K562 (cell line): Measurements from ENCODE around the gene TMEM50B. TPM values are rescaled to one million over a fixed set of nuclear protein-coding genes. Genes with fewer than 3 reads are reported as not detected.

Experiments used
- ATAC-seq: fragments of 200-7000 bp; cut with Tn5 transposase; 3 replicates; pipeline ENCODE4 v1.9.1; 2020; ENCODE audit warnings: moderate library complexity
- BruUV-seq: library from RNA; stranded (reverse); fragments of 400-500 nt; replicated peaks from 2 replicates; lab custom pipeline; 2021; lab: Mats Ljungman, UMichigan
- CTCF ChIA-PET: fragments of 300-600 bp; formaldehyde crosslinking; extraction: SDS; loops from one replicate; lab custom pipeline; 2021; ENCODE audit warnings: low intra/inter-chr PET ratio; lab: Yijun Ruan, JAX
- POLR2A ChIA-PET: fragments of 300-600, 350-650 bp; sonication (Branson Sonifier 250); formaldehyde crosslinking; extraction: SDS; loops from one replicate; lab custom pipeline; 2021; ENCODE audit warnings: antibody characterized with exemption, inconsistent platforms; lab: Yijun Ruan, JAX
- DNase-seq, 4 experiments: peaks; one replicate each; pipeline versions ENCODE4 v3.0.0 to v3.0.0-alpha.2; 2011 to 2018; ENCODE audit warnings: low spot score in 3 of 4, mixed read lengths in 3 of 4; ENCODE audit errors: extremely low read depth in 1 of 4
- FAIRE-seq: peaks from 2 replicates; lab custom pipeline; 2011; peaks lifted over from hg19 to GRCh38; lab: Jason Lieb, UNC
- H2AFZ ChIP-seq: 2 replicates; pipeline ENCODE4 v1.6.0; 2011; ENCODE audit warnings: low read depth, low read length, control low read depth, inconsistent platforms
- H3K27ac ChIP-seq: fragments of 200-600 bp; 3 replicates; pipeline ENCODE4 v1.8.0; 2011; ENCODE audit warnings: low read depth, mild to moderate bottlenecking, control low read depth, inconsistent platforms, low read length, moderate library complexity, mixed read lengths; ENCODE audit errors: extremely low read depth
- H3K27me3 ChIP-seq, 2 experiments: fragments of 300-600 bp in 1 of 2; 2 replicates in 1 of 2; 3 replicates in 1 of 2; pipeline versions ENCODE4 v1.6.0 to v1.8.0; 2011; ENCODE audit warnings: inconsistent platforms in 2 of 2, low read length in 2 of 2, mild to moderate bottlenecking in 1 of 2, mixed read lengths in 1 of 2, moderate library complexity in 1 of 2; ENCODE audit not compliant: control insufficient read depth in 2 of 2, insufficient read depth in 2 of 2
- H3K36me3 ChIP-seq: fragments of 300-600 bp; 3 replicates; pipeline ENCODE4 v1.8.0; 2011; ENCODE audit warnings: mild to moderate bottlenecking, low read length, inconsistent platforms; ENCODE audit not compliant: control insufficient read depth, insufficient read depth
- H3K4me1 ChIP-seq, 2 experiments: fragments of 200-600 bp in 1 of 2; replicated peaks in 1 of 2; 2 replicates in 1 of 2; 3 replicates in 1 of 2; pipeline versions ENCODE4 v1.5.1 to v1.8.0; 2011; ENCODE audit warnings: inconsistent platforms in 2 of 2, low read length in 2 of 2, mild to moderate bottlenecking in 1 of 2, mixed read lengths in 1 of 2, moderate library complexity in 1 of 2; ENCODE audit not compliant: control insufficient read depth in 2 of 2, insufficient read depth in 2 of 2
- H3K4me2 ChIP-seq: 2 replicates; pipeline ENCODE4 v1.6.1; 2011; ENCODE audit warnings: low read length, control low read depth, inconsistent platforms, mixed read lengths; ENCODE audit not compliant: insufficient read depth
- H3K4me3 ChIP-seq: fragments of 200-600 bp; sonication (generic), shearing (Covaris generic); 2 replicates; pipeline ENCODE4 v1.5.1; 2016; ENCODE audit warnings: control low read depth, inconsistent platforms
- H3K79me2 ChIP-seq: fragments of 200-600 bp; 3 replicates; pipeline ENCODE4 v1.8.0; 2011; ENCODE audit warnings: low read length, inconsistent platforms; ENCODE audit not compliant: control insufficient read depth, insufficient read depth
- H3K9ac ChIP-seq, 2 experiments: 2 replicates each; pipeline versions ENCODE4 v1.6.0 to v1.6.1; 2011; ENCODE audit warnings: low read depth in 2 of 2, low read length in 2 of 2, control low read depth in 1 of 2, inconsistent platforms in 1 of 2, mild to moderate bottlenecking in 1 of 2, mixed read lengths in 1 of 2; ENCODE audit not compliant: insufficient read depth in 1 of 2
- H3K9me1 ChIP-seq: one replicate; pipeline ENCODE4 v1.6.0; 2011; ENCODE audit warnings: inconsistent platforms, mild to moderate bottlenecking, low read length, moderate library complexity; ENCODE audit not compliant: control insufficient read depth, insufficient read depth
- H3K9me3 ChIP-seq: replicated peaks from 2 replicates; pipeline ENCODE4 v1.5.1; 2011; ENCODE audit warnings: low read depth, low read length, inconsistent platforms; ENCODE audit not compliant: control insufficient read depth, insufficient read depth
- H4K20me1 ChIP-seq: replicated peaks from 2 replicates; pipeline ENCODE4 v1.6.1; 2011; ENCODE audit warnings: low read length, inconsistent platforms, mixed read lengths; ENCODE audit not compliant: control insufficient read depth, insufficient read depth
- FOXA3 ChIP-seq, 2 experiments: fragments of 450-650 bp in 1 of 2; sonication (generic) in 1 of 2; formaldehyde crosslinking; IDR thresholded peaks in 1 of 2; conservative IDR thresholded peaks in 1 of 2; 2 replicates each; pipeline versions ENCODE4 v1.4.0 to v1.8.0; 2020 to 2022; ENCODE audit warnings: mild to moderate bottlenecking in 2 of 2, missing genetic modification reagents in 1 of 2
- RFX5 ChIP-seq: IDR thresholded peaks from 2 replicates; pipeline ENCODE4 v1.6.1; 2011; ENCODE audit warnings: low read depth, mild to moderate bottlenecking, improper control_type of control experiment, low read length
- WGBS: fragments of 100-300 bp; shearing (Covaris generic); methylation state at CpG from one replicate; pipeline ENCODE4 v1.1.6; 2016; ENCODE audit warnings: low coverage, mixed read lengths; ENCODE audit not compliant: insufficient coverage; ENCODE audit errors: missing lambda C conversion rate; 5-methylcytosine and 5-hydroxymethylcytosine counted together
- in situ Hi-C: fragments of 300-500 bp; cut with MboI; formaldehyde crosslinking; loops from 4 replicates; pipeline ENCODE4 v1.15.0; 2018; ENCODE audit warnings: inconsistent platforms, mixed read lengths
- intact Hi-C: fragments of 100-400 bp; cut with micrococcal nuclease; formaldehyde crosslinking; loops from 2 replicates; pipeline ENCODE4 v1.14.2; 2022
- polyA plus RNA-seq, 8 experiments: library from polyadenylated mRNA; depleted of rRNA in 4 of 8; stranded (reverse) in 5 of 8; unstranded in 3 of 8; fragments of >200 nt; fragmentation: Nextera tagmentation in 2 of 8; fragmentation: Illumina TruSeq in 1 of 8; extraction: Ambion mirVana in 2 of 8; extraction: Trizol in 1 of 8; gene quantifications; 2 replicates each; pipeline versions ENCODE4 v1.2.1 to v1.2.3, GENCODE V29; 2011 to 2014; ENCODE audit warnings: inconsistent platforms in 1 of 8, missing spikeins in 1 of 8
- total RNA-seq, 7 experiments: library from RNA; depleted of rRNA in 6 of 7; stranded (reverse); fragments of >200 nt in 6 of 7; fragmentation: Illumina TruSeq in 2 of 7; extraction: Trizol in 2 of 7; gene quantifications; 2 replicates each; pipeline versions ENCODE4 v1.2.1 to v1.2.3, GENCODE V29; 2011 to 2021; ENCODE audit warnings: low replicate concordance in 1 of 7
- TF ChIP-seq, protein P1 (sequence below): sonication (generic); formaldehyde crosslinking; IDR thresholded peaks from 2 replicates; pipeline ENCODE4 v1.8.1; 2023; ENCODE audit warnings: mild to moderate bottlenecking, missing genetic modification reagents

The TMEM50B gene
- total and polyA plus RNA-seq, 9 of the 15 experiments (the other 6 are each of a cell fraction or from before 2014, with no cell fraction given), result 20.5 to 64.6 (median 28.9) TPM

- TF ChIP-seq, protein P1, sequence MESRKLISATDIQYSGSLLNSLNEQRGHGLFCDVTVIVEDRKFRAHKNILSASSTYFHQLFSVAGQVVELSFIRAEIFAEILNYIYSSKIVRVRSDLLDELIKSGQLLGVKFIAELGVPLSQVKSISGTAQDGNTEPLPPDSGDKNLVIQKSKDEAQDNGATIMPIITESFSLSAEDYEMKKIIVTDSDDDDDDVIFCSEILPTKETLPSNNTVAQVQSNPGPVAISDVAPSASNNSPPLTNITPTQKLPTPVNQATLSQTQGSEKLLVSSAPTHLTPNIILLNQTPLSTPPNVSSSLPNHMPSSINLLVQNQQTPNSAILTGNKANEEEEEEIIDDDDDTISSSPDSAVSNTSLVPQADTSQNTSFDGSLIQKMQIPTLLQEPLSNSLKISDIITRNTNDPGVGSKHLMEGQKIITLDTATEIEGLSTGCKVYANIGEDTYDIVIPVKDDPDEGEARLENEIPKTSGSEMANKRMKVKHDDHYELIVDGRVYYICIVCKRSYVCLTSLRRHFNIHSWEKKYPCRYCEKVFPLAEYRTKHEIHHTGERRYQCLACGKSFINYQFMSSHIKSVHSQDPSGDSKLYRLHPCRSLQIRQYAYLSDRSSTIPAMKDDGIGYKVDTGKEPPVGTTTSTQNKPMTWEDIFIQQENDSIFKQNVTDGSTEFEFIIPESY, result no peak
- TF ChIP-seq FOXA3 (CRISPR knock-in tag; conservative IDR thresholded peaks at IDR 0.05 in 1 of 2, IDR thresholded peaks at IDR 0.05 in 1 of 2) (no peak), RFX5 (no peak)
- H2AFZ ChIP-seq, result no peak overlapping the region
- no peak for ATAC-seq
- H3K4me2 ChIP-seq, result no peak overlapping the region
- H3K36me3 ChIP-seq, result peaks cover 69% of the 10 kb centered on the region
- H3K4me1 ChIP-seq, result peaks cover 0 to 3% of the 10 kb centered on the region in 2 experiments; a peak in 1 of 5 replicates
- H3K9ac ChIP-seq, result no peak overlapping the region
- no TSS peak for BruUV-seq
- H4K20me1 ChIP-seq, result no peaks in the 10 kb centered on the region
- H3K27me3 ChIP-seq, result no peaks in the 10 kb centered on the region
- intact Hi-C loops (no loop called here), in situ Hi-C loops (no loop called here)
- no peaks in the 10 kb centered on the region for H3K9me1 ChIP-seq
- ChIA-PET CTCF (no interaction called here), POLR2A (interaction anchor here (0.7 to 1.4 kb wide), 3 partner anchors 9 to 45 kb away, joined by 3 read pairs; no protein-coding TSS in a partner anchor)
- H3K27ac ChIP-seq, result no peak overlapping the region
- no peak overlapping the region for H3K4me3 ChIP-seq
- WGBS, result 85% methylated on average over 6 of the region's 6 CpGs
- no peak for FAIRE-seq
- DNase-seq, result no peak
- H3K9me3 ChIP-seq, result no peaks in the 10 kb centered on the region
- no peaks in the 10 kb centered on the region for H3K79me2 ChIP-seq
Observed at GRCh38 chr21:33432496-33432895, 47.3 kb downstream of the TMEM50B start.
